IMR-90 (cell line): ENCODE measurements around the gene L1CAM.

Experiments used
- BHLHE40 ChIP-seq: fragments of 150-350 bp; IDR thresholded peaks from 2 replicates; pipeline ENCODE4 v1.6.1; 2016; ENCODE audit warnings: mild to moderate bottlenecking, low read depth, low read length
- CEBPB ChIP-seq: IDR thresholded peaks from 2 replicates; pipeline ENCODE4 v1.6.1; 2012; ENCODE audit warnings: low read depth, low read length, improper control_type of control experiment
- CHD1 ChIP-seq: IDR thresholded peaks from 2 replicates; pipeline ENCODE4 v1.6.1; 2012; ENCODE audit warnings: low read depth, low read length, improper control_type of control experiment
- CTCF ChIP-seq: conservative IDR thresholded peaks from 2 replicates; pipeline ENCODE4 v1.5.1; 2012; ENCODE audit warnings: mild to moderate bottlenecking, low read depth, low read length, improper control_type of control experiment
- ELK1 ChIP-seq: fragments of 150-350 bp; IDR thresholded peaks from 2 replicates; pipeline ENCODE4 v1.6.1; 2016; ENCODE audit warnings: low read depth, mild to moderate bottlenecking, low read length, moderate library complexity, borderline replicate concordance
- MAZ ChIP-seq: IDR thresholded peaks from 2 replicates; pipeline ENCODE4 v1.6.1; 2012; ENCODE audit warnings: low read depth, mild to moderate bottlenecking, low read length, improper control_type of control experiment, moderate library complexity, borderline replicate concordance
- MXI1 ChIP-seq: IDR thresholded peaks from 2 replicates; pipeline ENCODE4 v1.6.1; 2012; ENCODE audit warnings: low read depth, mild to moderate bottlenecking, low read length, moderate library complexity, borderline replicate concordance
- NFE2L2 ChIP-seq: fragments of 150-350 bp; IDR thresholded peaks from 2 replicates; pipeline ENCODE4 v1.6.1; 2016; ENCODE audit warnings: low read depth, mild to moderate bottlenecking, low read length
- POLR2A ChIP-seq: IDR thresholded peaks from 2 replicates; pipeline ENCODE4 v1.6.1; 2012; ENCODE audit warnings: mild to moderate bottlenecking, low read depth, low read length
- RAD21 ChIP-seq: IDR thresholded peaks from 2 replicates; pipeline ENCODE4 v1.6.1; 2012; ENCODE audit warnings: low read length, improper control_type of control experiment
- SMC3 ChIP-seq: fragments of 150-350 bp; IDR thresholded peaks from 2 replicates; pipeline ENCODE4 v1.6.1; 2016; ENCODE audit warnings: low read depth, mild to moderate bottlenecking, antibody characterized with exemption, low read length, moderate library complexity
- USF2 ChIP-seq: fragments of 150-350 bp; IDR thresholded peaks from 2 replicates; pipeline ENCODE4 v1.6.1; 2017; ENCODE audit warnings: mild to moderate bottlenecking, antibody characterized with exemption, low read length, low read depth

GRCh38 chrX:153818571-153819383 lies 67.2 kb downstream of the L1CAM start:
- TF ChIP-seq POLR2A (no peak), CTCF (no peak), USF2 (no peak), MXI1 (no peak), CEBPB (no peak), RAD21 (no peak), ELK1 (no peak), CHD1 (no peak), NFE2L2 (no peak), SMC3 (no peak), BHLHE40 (no peak), MAZ (no peak)
